ENCODE data around the gene GRIK5. TPM values are rescaled to one million over a fixed set of nuclear protein-coding genes. Genes with fewer than 3 reads are reported as not detected.

The GRIK5 gene
- total RNA-seq, 1 experiment from 2014 or later = 43.1 TPM

- no peak for TF ChIP-seq CTCF (conservative IDR thresholded peaks at IDR 0.05)
- no peaks in the 10 kb centered on the region for H3K79me1 ChIP-seq (ENCODE audit: insufficient read depth, low read depth, low read length, poor library complexity, severe bottlenecking)
- no peaks in the 10 kb centered on the region for H3K9me3 Mint-ChIP-seq
Measured at GRCh38 chr19:41988947-41989346, 81.1 kb downstream of the GRIK5 start.

More at GRCh38 chr19:41988947-41989346, 81.1 kb downstream of the GRIK5 start:
- Histone ChIP-seq H3K27ac (ENCODE audit: insufficient read length, low read depth, low read length) (no peak overlapping the region), H4K91ac (ENCODE audit: insufficient read length, low read depth, low read length) (no peak overlapping the region), H2AFZ (ENCODE audit: low read length) (no peak overlapping the region), H3K18ac (ENCODE audit: insufficient read length, low read depth, low read length) (no peak overlapping the region), H3K4ac (ENCODE audit: low read depth, low read length) (no peak overlapping the region), H2BK12ac (ENCODE audit: insufficient read length, low read depth, low read length) (no peak overlapping the region), H3K14ac (ENCODE audit: insufficient read depth, low read length) (no peak overlapping the region), H3T11ph (ENCODE audit: low read length) (no peak overlapping the region), H4K5ac (ENCODE audit: insufficient read length, low read depth, low read length) (no peak overlapping the region), H2BK15ac (ENCODE audit: low read depth, low read length) (no peak overlapping the region), H2BK120ac (ENCODE audit: low read depth, low read length, poor library complexity, severe bottlenecking) (no peak overlapping the region), H2BK20ac (ENCODE audit: low read depth, low read length, poor library complexity, severe bottlenecking) (no peak overlapping the region), H3K4me1 (ENCODE audit: insufficient read depth, low read length) (no peaks in the 10 kb centered on the region), H3K9me3 (ENCODE audit: control insufficient read depth, low read depth, low read length) (no peaks in the 10 kb centered on the region), H3K79me2 (ENCODE audit: insufficient read depth, low read length) (no peaks in the 10 kb centered on the region), H3K56ac (ENCODE audit: insufficient read length, low read depth, low read length) (no peak overlapping the region), H3K4me2 (ENCODE audit: insufficient read depth, insufficient read length, low read length) (no peak overlapping the region), H2BK5ac (ENCODE audit: insufficient read length, low read length) (no peak overlapping the region), H3K23me2 (ENCODE audit: insufficient read length, low read depth, low read length, poor library complexity, severe bottlenecking) (peaks cover 5% of the 10 kb centered on the region), H3K27me3 (ENCODE audit: insufficient read depth, low read length) (no peaks in the 10 kb centered on the region), H3K9ac (ENCODE audit: extremely low read depth, insufficient read length, low read length) (no peak overlapping the region), H4K8ac (replicated peaks; ENCODE audit: insufficient read length, low read depth, low read length) (no peak overlapping the region), H4K20me1 (ENCODE audit: control insufficient read depth, insufficient read depth, insufficient read length) (no peaks in the 10 kb centered on the region), H2AK5ac (ENCODE audit: insufficient read length, low read length) (no peak overlapping the region), H3K23ac (ENCODE audit: insufficient read length, low read depth, low read length) (no peak overlapping the region)
- H3K27ac Mint-ChIP-seq = no peak overlapping the region
- no peak overlapping the region for H3K4me3 Mint-ChIP-seq
- peaks cover 22% of the 10 kb centered on the region for H3K27me3 Mint-ChIP-seq (ENCODE audit: low read depth)
- H3K4me1 Mint-ChIP-seq = peaks cover 5 to 14% of the 10 kb centered on the region in 2 experiments
- peaks cover 4 to 23% (median 11%) of the 10 kb centered on the region in 3 experiments; a peak in 5 of 7 replicates for H3K36me3 Mint-ChIP-seq (ENCODE audit: insufficient read depth in 1 of 3, low read depth in 3 of 3)
- no peak for DNase-seq
- no CpG with 5 or more reads among the region's 9 CpGs for WGBS (ENCODE audit: extremely low coverage, insufficient read length, low lambda C conversion rate)

Measured in H9 (cell line).